Measurements from ENCODE around the gene KRTAP3-1. TPM values are rescaled to one million over a fixed set of nuclear protein-coding genes. Genes with fewer than 3 reads are reported as not detected.

Gene KRTAP3-1
- total and polyA plus RNA-seq, 9 of the 15 experiments (the other 6 are each of a cell fraction or from before 2014, with no cell fraction given) = not detected

DNA sequence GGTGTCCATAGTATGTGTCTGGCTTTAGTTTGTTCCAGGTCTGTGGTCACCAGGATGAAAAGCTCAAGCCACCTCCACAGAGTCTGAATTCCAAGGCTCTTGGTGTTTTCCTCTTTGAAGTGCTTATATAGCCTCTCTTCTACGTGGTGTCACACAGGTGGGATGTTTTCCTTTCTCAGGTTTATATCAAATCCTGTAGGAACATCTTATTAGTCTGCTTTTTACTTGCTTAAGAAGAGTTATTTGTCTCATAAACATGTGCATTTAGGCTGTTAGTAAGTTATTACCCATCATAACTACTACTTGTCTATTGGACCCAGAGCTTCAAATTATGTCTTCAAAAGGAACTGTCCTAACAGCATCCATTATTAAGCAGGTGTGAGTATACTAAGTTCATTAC is 42.1 kb downstream of the KRTAP3-1 start, which contains the start of gene KRT39 (continued):
- TF ChIP-seq ZBTB49 (CRISPR knock-in tag; IDR thresholded peaks at IDR 0.05; ENCODE audit: borderline replicate concordance) (no peak), SMARCB1 (IDR thresholded peaks at IDR 0.05; ENCODE audit: insufficient read length, low read depth) (no peak), TCFL5 (CRISPR knock-in tag; conservative IDR thresholded peaks at IDR 0.05) (no peak), EGR1 (conservative IDR thresholded peaks at IDR 0.05) (no peak), LARP7 (IDR thresholded peaks at IDR 0.05) (no peak), YBX1 (IDR thresholded peaks at IDR 0.05) (no peak)

- ATAC-seq (peak; percentile 68; the same call in 2 of the 3 replicates), FAIRE-seq (peak; percentile 82), DNase-seq (ENCODE audit: extremely low read depth in 1 of 4, low spot score in 3 of 4) (peak; percentile 27 to 42 (median 40))
- H3K9ac ChIP-seq (ENCODE audit: insufficient read depth in 1 of 2, low read depth in 2 of 2, low read length in 2 of 2) = no peak overlapping the region
- TF ChIP-seq RAD21 (CRISPR knock-in tag; conservative IDR thresholded peaks at IDR 0.05 in 1 of 2, IDR thresholded peaks at IDR 0.05 in 1 of 2) = peak in 1 of 2 experiments; percentile 19; a peak in 1 of 4 replicates
- TF ChIP-seq CTCF (IDR thresholded peaks at IDR 0.05 in 2 of 3, conservative IDR thresholded peaks at IDR 0.05 in 1 of 3; ENCODE audit: insufficient read depth in 2 of 3, low read depth in 1 of 3, low read length in 3 of 3) = peak in 2 of 3 experiments; percentile 60 to 65; a peak in 4 of 6 replicates
- no peak for TF ChIP-seq RBM39 (optimal IDR thresholded peaks at IDR 0.05; ENCODE audit: low read depth, low read length)
- TF ChIP-seq SNIP1 (IDR thresholded peaks at IDR 0.05; ENCODE audit: low read depth) = no peak
- no peak for TF ChIP-seq BRD4 (IDR thresholded peaks at IDR 0.05)
- no peaks in the 10 kb centered on the region for H3K4me1 ChIP-seq (replicated peaks in 1 of 2; ENCODE audit: control insufficient read depth in 2 of 2, insufficient read depth in 2 of 2, low read length in 2 of 2)
- H2AFZ ChIP-seq (ENCODE audit: low read depth, low read length) = peak overlapping the region; percentile 34; the same call in 1 of the 2 replicates
- 0% methylated on average over 1 of the region's 1 CpG for WGBS (ENCODE audit: insufficient coverage, low coverage, missing lambda C conversion rate)
- in situ Hi-C loops (cut with MboI) (no loop called here), intact Hi-C loops (cut with micrococcal nuclease) (no loop called here)
- no peaks in the 10 kb centered on the region for H3K79me2 ChIP-seq (ENCODE audit: control insufficient read depth, insufficient read depth, low read length)
- H3K4me3 ChIP-seq = no peak overlapping the region
- ChIA-PET POLR2A (interaction anchor here (1.0 kb wide), 1 partner anchor 9 kb away, joined by 4 read pairs; no protein-coding TSS in a partner anchor), CTCF (ENCODE audit: low intra/inter-chr PET ratio) (no interaction called here)
- no peaks in the 10 kb centered on the region for H4K20me1 ChIP-seq (replicated peaks; ENCODE audit: control insufficient read depth, insufficient read depth, low read length)
- no peaks in the 10 kb centered on the region for H3K9me1 ChIP-seq (ENCODE audit: control insufficient read depth, insufficient read depth, low read length)
- no peaks in the 10 kb centered on the region for H3K9me3 ChIP-seq (replicated peaks; ENCODE audit: control insufficient read depth, insufficient read depth, low read depth, low read length)
- peak overlapping the region; percentile 6; the same call in 1 of the 2 replicates for H3K4me2 ChIP-seq (ENCODE audit: insufficient read depth, low read length)
- no peak overlapping the region for H3K27ac ChIP-seq (ENCODE audit: extremely low read depth, low read depth, low read length)
- no peaks in the 10 kb centered on the region for H3K36me3 ChIP-seq (ENCODE audit: control insufficient read depth, insufficient read depth, low read length)
- no TSS peak for BruUV-seq (replicated peaks)
- H3K27me3 ChIP-seq (ENCODE audit: control insufficient read depth in 2 of 2, insufficient read depth in 2 of 2, low read length in 2 of 2) = peaks cover 0 to 6% of the 10 kb centered on the region in 2 experiments; a peak in 3 of 5 replicates
Observed at GRCh38 chr17:40963838-40964237, 45.1 kb downstream of the KRTAP3-1 start.
